ENCODE results near the gene PRPH2.
"Not testable (repeated sequence)": the region's sequence is repeated elsewhere in the genome, so short reads cannot be mapped to it uniquely, and the experiment has no call there.

Gene PRPH2

GRCh38 chr6:42740725-42741124 lies 18.3 kb upstream of the PRPH2 start:
- peak; percentile 12 for DNase-seq

- DNase-seq: no peak
These were observed 13.6 kb upstream of the PRPH2 start for GRCh38 chr6:42735976-42736375.

- DNase-seq: not testable (repeated sequence)
These were observed 11.6 kb upstream of the PRPH2 start for GRCh38 chr6:42733867-42734481.

GRCh38 chr6:42729731-42730130 lies 7.3 kb upstream of the PRPH2 start:
- DNase-seq: no peak

GRCh38 chr6:42727627-42728026 lies 5.2 kb upstream of the PRPH2 start:
- DNase-seq: no peak

GRCh38 chr6:42727087-42727611 lies 4.8 kb upstream of the PRPH2 start:
- DNase-seq: peak; percentile 18

GRCh38 chr6:42726485-42727086 lies 4.2 kb upstream of the PRPH2 start:
- DNase-seq: peak; percentile 86

- DNase-seq: no peak
These were observed 3.6 kb upstream of the PRPH2 start for GRCh38 chr6:42726026-42726425.

GRCh38 chr6:42724825-42725224 lies 2.4 kb upstream of the PRPH2 start:
- DNase-seq: no peak

- no peak for DNase-seq
These were observed 1.7 kb downstream of the PRPH2 start for GRCh38 chr6:42720739-42721138.

GRCh38 chr6:42715871-42716270 lies 6.5 kb downstream of the PRPH2 start:
- DNase-seq: no peak

GRCh38 chr6:42714098-42714761 lies 8.2 kb downstream of the PRPH2 start:
- peak; percentile 33 for DNase-seq

- DNase-seq: no peak
These were observed 10.5 kb downstream of the PRPH2 start for GRCh38 chr6:42711930-42712329.

GRCh38 chr6:42710316-42710715 lies 12.1 kb downstream of the PRPH2 start:
- no peak for DNase-seq

GRCh38 chr6:42709871-42710270 lies 12.5 kb downstream of the PRPH2 start:
- no peak for DNase-seq

GRCh38 chr6:42708096-42708495 lies 14.3 kb downstream of the PRPH2 start:
- DNase-seq: no peak

- DNase-seq: no peak
These were observed 14.8 kb downstream of the PRPH2 start for GRCh38 chr6:42707595-42707994.

- DNase-seq: no peak
These were observed 17.4 kb downstream of the PRPH2 start for GRCh38 chr6:42704937-42705374.

GRCh38 chr6:42704251-42704936 lies 18.0 kb downstream of the PRPH2 start:
- no peak for DNase-seq

- DNase-seq: not testable (repeated sequence)
These were observed 19.6 kb downstream of the PRPH2 start for GRCh38 chr6:42702786-42703185.

GRCh38 chr6:42702200-42702599 lies 20.2 kb downstream of the PRPH2 start:
- no peak for DNase-seq

- no peak for DNase-seq
These were observed 24.2 kb downstream of the PRPH2 start for GRCh38 chr6:42698217-42698616.

- DNase-seq: no peak
These were observed 25.1 kb downstream of the PRPH2 start for GRCh38 chr6:42697268-42697655.
